ENCODE data around the gene KCTD14.

The KCTD14 gene

GRCh38 chr11:78040691-78041379 is 17.8 kb upstream of the KCTD14 start:
- H3K27ac Mint-ChIP-seq, result peak overlapping the region; percentile 59 to 61

GRCh38 chr11:78039919-78040671 is 17.0 kb upstream of the KCTD14 start:
- peak; percentile 43 for ATAC-seq (replicated peaks)
- H3K4me1 Mint-ChIP-seq (ENCODE audit: low read depth in 2 of 2), result peaks cover 9 to 11% of the 10 kb centered on the region in 2 donors
- peak overlapping the region; percentile 59 to 61 for H3K27ac Mint-ChIP-seq
- DNase-seq, result no peak
- H3K27me3 Mint-ChIP-seq, result peaks cover 0 to under 1% of the 10 kb centered on the region in 2 donors
- no peaks in the 10 kb centered on the region for H3K9me3 Mint-ChIP-seq
- peak overlapping the region; percentile 36 to 51 for H3K4me3 Mint-ChIP-seq
- H3K36me3 Mint-ChIP-seq (ENCODE audit: insufficient read depth), result no peaks in the 10 kb centered on the region

More at GRCh38 chr11:78040691-78041379, 17.8 kb upstream of the KCTD14 start:
- no peaks in the 10 kb centered on the region for H3K36me3 Mint-ChIP-seq (ENCODE audit: insufficient read depth)
- H3K9me3 Mint-ChIP-seq, result no peaks in the 10 kb centered on the region
- peak overlapping the region in 1 of 2 donors; percentile 51 for H3K4me3 Mint-ChIP-seq
- peaks cover 12 to 14% of the 10 kb centered on the region in 2 donors for H3K4me1 Mint-ChIP-seq (ENCODE audit: low read depth in 2 of 2)
- DNase-seq (no peak), ATAC-seq (replicated peaks) (no peak)
- H3K27me3 Mint-ChIP-seq, result no peaks in the 10 kb centered on the region

- no peaks in the 10 kb centered on the region for H3K36me3 Mint-ChIP-seq (ENCODE audit: insufficient read depth)
- peak overlapping the region; percentile 59 to 61 for H3K27ac Mint-ChIP-seq
- DNase-seq, result no peak
- peak overlapping the region; percentile 36 to 51 for H3K4me3 Mint-ChIP-seq
- H3K27me3 Mint-ChIP-seq, result peaks cover 0 to 7% of the 10 kb centered on the region in 2 donors
- no peaks in the 10 kb centered on the region for H3K9me3 Mint-ChIP-seq
- ATAC-seq (replicated peaks), result no peak
- peaks cover 9 to 11% of the 10 kb centered on the region in 2 donors for H3K4me1 Mint-ChIP-seq (ENCODE audit: low read depth in 2 of 2)
Measured at GRCh38 chr11:78039391-78039918, 16.4 kb upstream of the KCTD14 start.

- Mint-ChIP-seq H3K27ac (peak overlapping the region in 1 of 2 donors; percentile 13), H3K4me3 (no peak overlapping the region), H3K4me1 (ENCODE audit: low read depth in 2 of 2) (peaks cover 9 to 11% of the 10 kb centered on the region in 2 donors), H3K9me3 (no peaks in the 10 kb centered on the region), H3K36me3 (ENCODE audit: insufficient read depth) (no peaks in the 10 kb centered on the region), H3K27me3 (peaks cover 0 to 9% of the 10 kb centered on the region in 2 donors)
- DNase-seq, result no peak
- no peak for ATAC-seq (replicated peaks)
Measured at GRCh38 chr11:78038697-78039313, 15.7 kb upstream of the KCTD14 start.

- peaks cover 0 to 9% of the 10 kb centered on the region in 2 donors for H3K27me3 Mint-ChIP-seq
- ATAC-seq (replicated peaks), result no peak
- H3K27ac Mint-ChIP-seq, result no peak overlapping the region
Measured at GRCh38 chr11:78037825-78038620, 14.9 kb upstream of the KCTD14 start.

GRCh38 chr11:78037056-78037455 is 14.0 kb upstream of the KCTD14 start:
- Mint-ChIP-seq H3K36me3 (ENCODE audit: insufficient read depth) (no peaks in the 10 kb centered on the region), H3K9me3 (no peaks in the 10 kb centered on the region), H3K27me3 (peaks cover 0 to 9% of the 10 kb centered on the region in 2 donors), H3K4me1 (ENCODE audit: low read depth in 2 of 2) (peaks cover 9 to 11% of the 10 kb centered on the region in 2 donors), H3K4me3 (no peak overlapping the region), H3K27ac (no peak overlapping the region)
- ATAC-seq (replicated peaks), result no peak
- no peak for DNase-seq

More at GRCh38 chr11:78037825-78038620, 14.9 kb upstream of the KCTD14 start:
- no peak overlapping the region for H3K4me3 Mint-ChIP-seq
- H3K4me1 Mint-ChIP-seq (ENCODE audit: low read depth in 2 of 2), result peaks cover 9 to 11% of the 10 kb centered on the region in 2 donors
- no peaks in the 10 kb centered on the region for H3K9me3 Mint-ChIP-seq
- no peaks in the 10 kb centered on the region for H3K36me3 Mint-ChIP-seq (ENCODE audit: insufficient read depth)
- no peak for DNase-seq

- Mint-ChIP-seq H3K36me3 (ENCODE audit: insufficient read depth) (no peaks in the 10 kb centered on the region), H3K4me1 (ENCODE audit: low read depth in 2 of 2) (peaks cover 8 to 11% of the 10 kb centered on the region in 2 donors), H3K9me3 (no peaks in the 10 kb centered on the region), H3K27me3 (peaks cover 0 to 9% of the 10 kb centered on the region in 2 donors), H3K27ac (no peak overlapping the region), H3K4me3 (no peak overlapping the region)
- ATAC-seq (replicated peaks) (no peak), DNase-seq (no peak)
Measured at GRCh38 chr11:78036313-78036712, 13.2 kb upstream of the KCTD14 start.

GRCh38 chr11:78034623-78035022 is 11.5 kb upstream of the KCTD14 start:
- no peaks in the 10 kb centered on the region for H3K36me3 Mint-ChIP-seq (ENCODE audit: insufficient read depth)
- H3K4me3 Mint-ChIP-seq, result no peak overlapping the region
- H3K27ac Mint-ChIP-seq, result no peak overlapping the region
- no peak for ATAC-seq (replicated peaks)
- DNase-seq, result no peak
- peaks cover 0 to 2% of the 10 kb centered on the region in 2 donors for H3K4me1 Mint-ChIP-seq (ENCODE audit: low read depth in 2 of 2)
- peaks cover 0 to 9% of the 10 kb centered on the region in 2 donors for H3K27me3 Mint-ChIP-seq
- H3K9me3 Mint-ChIP-seq, result no peaks in the 10 kb centered on the region

GRCh38 chr11:78033040-78033439 is 10.0 kb upstream of the KCTD14 start:
- no peaks in the 10 kb centered on the region for H3K4me1 Mint-ChIP-seq (ENCODE audit: low read depth in 2 of 2)
- H3K27me3 Mint-ChIP-seq, result peaks cover 0 to 9% of the 10 kb centered on the region in 2 donors
- no peak for DNase-seq
- H3K9me3 Mint-ChIP-seq, result no peaks in the 10 kb centered on the region
- H3K36me3 Mint-ChIP-seq (ENCODE audit: insufficient read depth), result no peaks in the 10 kb centered on the region
- no peak for ATAC-seq (replicated peaks)
- H3K27ac Mint-ChIP-seq, result no peak overlapping the region
- no peak overlapping the region for H3K4me3 Mint-ChIP-seq

GRCh38 chr11:78032090-78032489 is 9.0 kb upstream of the KCTD14 start:
- no peak for ATAC-seq (replicated peaks)
- H3K27me3 Mint-ChIP-seq, result peaks cover 0 to 9% of the 10 kb centered on the region in 2 donors
- no peak overlapping the region for H3K27ac Mint-ChIP-seq
- no peaks in the 10 kb centered on the region for H3K4me1 Mint-ChIP-seq (ENCODE audit: low read depth in 2 of 2)
- no peak overlapping the region for H3K4me3 Mint-ChIP-seq
- no peaks in the 10 kb centered on the region for H3K36me3 Mint-ChIP-seq (ENCODE audit: insufficient read depth)
- no peaks in the 10 kb centered on the region for H3K9me3 Mint-ChIP-seq
- DNase-seq, result no peak

GRCh38 chr11:78031629-78032028 is 8.6 kb upstream of the KCTD14 start:
- H3K4me3 Mint-ChIP-seq, result no peak overlapping the region
- no peaks in the 10 kb centered on the region for H3K9me3 Mint-ChIP-seq
- no peaks in the 10 kb centered on the region for H3K36me3 Mint-ChIP-seq (ENCODE audit: insufficient read depth)
- ATAC-seq (replicated peaks), result no peak
- H3K27me3 Mint-ChIP-seq, result peaks cover 0 to 9% of the 10 kb centered on the region in 2 donors
- no peak for DNase-seq
- no peak overlapping the region for H3K27ac Mint-ChIP-seq
- H3K4me1 Mint-ChIP-seq (ENCODE audit: low read depth in 2 of 2), result no peaks in the 10 kb centered on the region

GRCh38 chr11:78030429-78031325 is 7.6 kb upstream of the KCTD14 start:
- ATAC-seq (replicated peaks) (no peak), DNase-seq (no peak)
- H3K27ac Mint-ChIP-seq, result no peak overlapping the region
- no peaks in the 10 kb centered on the region for H3K4me1 Mint-ChIP-seq (ENCODE audit: low read depth in 2 of 2)
- H3K36me3 Mint-ChIP-seq (ENCODE audit: insufficient read depth), result no peaks in the 10 kb centered on the region
- peaks cover 0 to 14% of the 10 kb centered on the region in 2 donors for H3K27me3 Mint-ChIP-seq
- no peaks in the 10 kb centered on the region for H3K9me3 Mint-ChIP-seq
- H3K4me3 Mint-ChIP-seq, result no peak overlapping the region

All from effector memory CD8-positive, alpha-beta T cell (primary cell).